Body of pancreas (tissue), 4 donors: ENCODE results near the gene CACNA2D3. TPM values are rescaled to one million over a fixed set of nuclear protein-coding genes. Genes with fewer than 3 reads are reported as not detected.

ENCODE experiments used
- ATAC-seq: fragments of 150-250 bp; one replicate; pipeline ENCODE4 v1.9.1; 2016
- DNase-seq, 4 donors: peaks; one replicate each; pipeline ENCODE4 v3.0.0-alpha.2; 2019
- H3K27ac ChIP-seq, 4 donors: fragments of 200-600 bp; sonication (generic); 1 replicate in 3 of 4; 2 replicates in 1 of 4; pipeline versions ENCODE4 v1.5.1 to v1.6.1; 2016 to 2019; ENCODE audit warnings: mild to moderate bottlenecking in 1 of 4, mixed read lengths in 1 of 4, moderate library complexity in 1 of 4
- H3K27me3 ChIP-seq, 2 donors: fragments of 200-600 bp; sonication (generic); one replicate each; pipeline ENCODE4 v1.6.0; 2016; ENCODE audit warnings: mild to moderate bottlenecking in 1 of 2
- H3K36me3 ChIP-seq, 2 donors: fragments of 200-600 bp; sonication (generic); replicated peaks in 1 of 2; 2 replicates each; pipeline ENCODE4 v1.5.1; 2016; ENCODE audit warnings: low read depth in 2 of 2; ENCODE audit not compliant: insufficient read depth in 1 of 2
- H3K4me1 ChIP-seq: fragments of 200-600 bp; sonication (generic); one replicate; pipeline ENCODE4 v1.6.0; 2016
- H3K4me3 ChIP-seq, 2 donors: fragments of 200-600 bp; sonication (generic); 1 replicate in 1 of 2; 2 replicates in 1 of 2; pipeline ENCODE4 v1.5.1; 2016 to 2019
- H3K9me3 ChIP-seq, 3 donors: fragments of 200-600 bp; sonication (generic); 1 replicate in 2 of 3; 2 replicates in 1 of 3; pipeline ENCODE4 v1.5.1; 2016
- POLR2A ChIP-seq, 3 donors: fragments of 450-650 bp; IDR thresholded peaks; one replicate each; pipeline ENCODE4 v1.6.1; 2016; ENCODE audit warnings: antibody characterized with exemption in 3 of 3, mild to moderate bottlenecking in 2 of 3
- WGBS, 2 donors: methylation state at CpG; one replicate each; pipeline ENCODE4 v1.1.5; 2017; 5-methylcytosine and 5-hydroxymethylcytosine counted together
- intact Hi-C: fragments of 100-400 bp; cut with DNase I; formaldehyde crosslinking; loops from one replicate; pipeline ENCODE4 v1.15.1; 2023
- total RNA-seq, 2 donors: library from RNA; depleted of rRNA; stranded (reverse); fragments of >200 nt; gene quantifications; one replicate each; pipeline ENCODE4 v1.1.0, GENCODE V29; 2016
- TF ChIP-seq, protein P1 (sequence below), 7 experiments: fragments of 450-650 bp in 4 of 7; fragments of 200-600 bp in 3 of 7; sonication (generic) in 3 of 7; IDR thresholded peaks; one replicate each; pipeline ENCODE4 v1.5.1; 2016 to 2019; ENCODE audit warnings: antibody characterized with exemption in 7 of 7

The CACNA2D3 gene
- total RNA-seq, 2 donors from 2014 or later, result not detected

DNA sequence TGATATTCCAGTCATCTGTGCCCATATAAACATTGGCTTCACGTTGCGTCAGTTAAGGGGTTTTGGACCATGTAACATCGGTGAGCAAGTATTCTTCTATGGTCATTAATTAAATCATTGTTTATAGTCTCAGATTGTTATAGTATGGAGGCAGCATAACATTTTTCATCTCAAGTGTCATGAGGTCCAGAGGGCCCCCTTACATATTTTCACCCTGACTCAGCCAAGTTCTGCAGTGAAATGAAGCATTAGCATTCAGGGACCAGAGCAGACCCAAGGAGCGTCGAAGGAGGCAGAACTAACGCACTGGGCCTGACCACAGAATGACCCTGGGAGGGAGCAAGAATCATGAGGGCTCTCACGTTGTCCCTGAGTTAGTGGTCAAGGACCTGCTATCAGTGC is 634.0 kb downstream of the CACNA2D3 start:
- 74 to 81% methylated on average over 7 of the region's 7 CpGs for WGBS, 2 donors
- TF ChIP-seq POLR2A (IDR thresholded peaks at IDR 0.05), result no peak
- TF ChIP-seq, protein P1, sequence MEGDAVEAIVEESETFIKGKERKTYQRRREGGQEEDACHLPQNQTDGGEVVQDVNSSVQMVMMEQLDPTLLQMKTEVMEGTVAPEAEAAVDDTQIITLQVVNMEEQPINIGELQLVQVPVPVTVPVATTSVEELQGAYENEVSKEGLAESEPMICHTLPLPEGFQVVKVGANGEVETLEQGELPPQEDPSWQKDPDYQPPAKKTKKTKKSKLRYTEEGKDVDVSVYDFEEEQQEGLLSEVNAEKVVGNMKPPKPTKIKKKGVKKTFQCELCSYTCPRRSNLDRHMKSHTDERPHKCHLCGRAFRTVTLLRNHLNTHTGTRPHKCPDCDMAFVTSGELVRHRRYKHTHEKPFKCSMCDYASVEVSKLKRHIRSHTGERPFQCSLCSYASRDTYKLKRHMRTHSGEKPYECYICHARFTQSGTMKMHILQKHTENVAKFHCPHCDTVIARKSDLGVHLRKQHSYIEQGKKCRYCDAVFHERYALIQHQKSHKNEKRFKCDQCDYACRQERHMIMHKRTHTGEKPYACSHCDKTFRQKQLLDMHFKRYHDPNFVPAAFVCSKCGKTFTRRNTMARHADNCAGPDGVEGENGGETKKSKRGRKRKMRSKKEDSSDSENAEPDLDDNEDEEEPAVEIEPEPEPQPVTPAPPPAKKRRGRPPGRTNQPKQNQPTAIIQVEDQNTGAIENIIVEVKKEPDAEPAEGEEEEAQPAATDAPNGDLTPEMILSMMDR (IDR thresholded peaks at IDR 0.05), result no peak
- intact Hi-C loops, result no loop called here
- ATAC-seq (no peak), DNase-seq (no peak)
- no peaks in the 10 kb centered on the region for H3K36me3 ChIP-seq
- no peaks in the 10 kb centered on the region for H3K9me3 ChIP-seq
- no peaks in the 10 kb centered on the region for H3K4me1 ChIP-seq
- H3K27ac ChIP-seq, result no peak overlapping the region
- H3K27me3 ChIP-seq, result no peaks in the 10 kb centered on the region
- no peak overlapping the region for H3K4me3 ChIP-seq

DNA sequence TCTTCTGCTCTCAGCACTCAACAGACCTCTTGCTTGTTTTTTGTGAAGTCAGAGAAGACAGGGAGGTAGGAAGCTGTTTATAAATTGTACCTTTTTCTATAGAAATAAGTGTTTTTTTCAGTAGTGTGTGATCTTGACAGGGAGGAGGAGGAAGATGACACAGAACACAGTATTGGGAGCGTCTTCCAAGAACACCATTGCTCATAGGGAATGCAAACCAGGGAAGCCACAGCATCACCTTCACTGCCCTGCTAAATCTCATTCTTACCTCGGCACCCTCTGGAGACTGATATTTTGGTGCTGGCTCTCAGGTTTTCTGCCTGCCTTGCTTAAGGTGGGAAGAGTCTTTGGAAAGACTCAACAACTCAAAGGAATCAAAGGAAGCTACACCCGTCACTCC is 636.1 kb downstream of the CACNA2D3 start:
- no peak for DNase-seq

DNA sequence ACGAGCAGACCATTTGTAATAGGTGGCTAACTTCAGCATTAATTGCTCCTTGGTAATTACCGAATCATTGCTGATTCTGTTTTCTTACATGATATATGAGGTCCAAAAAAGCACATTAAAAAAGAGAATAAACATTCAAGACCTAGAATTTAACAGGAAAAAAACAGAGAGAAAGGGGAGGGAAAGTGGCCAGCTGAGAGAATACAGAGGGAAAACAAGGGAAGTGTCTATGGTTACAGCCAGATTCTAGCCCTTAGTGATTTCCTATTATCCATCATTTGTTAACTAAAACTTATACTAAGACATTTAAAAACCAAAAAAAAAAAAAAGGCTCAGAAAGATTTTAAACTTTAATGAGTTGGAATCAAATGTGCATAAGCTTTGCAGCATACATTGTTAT is 636.8 kb downstream of the CACNA2D3 start:
- Histone ChIP-seq H3K27ac (no peak overlapping the region), H3K4me1 (no peaks in the 10 kb centered on the region), H3K36me3 (no peaks in the 10 kb centered on the region), H3K27me3 (no peaks in the 10 kb centered on the region), H3K4me3 (no peak overlapping the region), H3K9me3 (no peaks in the 10 kb centered on the region)
- intact Hi-C loops, result no loop called here
- TF ChIP-seq POLR2A (IDR thresholded peaks at IDR 0.05), result no peak
- TF ChIP-seq, protein P1 (IDR thresholded peaks at IDR 0.05), result no peak
- 43 to 68% methylated on average over 2 of the region's 2 CpGs for WGBS, 2 donors
- DNase-seq, result no peak
- ATAC-seq, result no peak

More for the DNA sequence above, 636.1 kb downstream of the CACNA2D3 start:
- WGBS, 2 donors, result 87 to 90% methylated on average over 3 of the region's 3 CpGs
- H3K27me3 ChIP-seq, result no peaks in the 10 kb centered on the region
- no peak for TF ChIP-seq POLR2A (IDR thresholded peaks at IDR 0.05)
- TF ChIP-seq, protein P1 (IDR thresholded peaks at IDR 0.05), result no peak
- ATAC-seq, result no peak
- H3K27ac ChIP-seq, result no peak overlapping the region
- H3K4me3 ChIP-seq, result no peak overlapping the region
- no peaks in the 10 kb centered on the region for H3K4me1 ChIP-seq
- H3K36me3 ChIP-seq, result no peaks in the 10 kb centered on the region
- intact Hi-C loops, result no loop called here
- no peaks in the 10 kb centered on the region for H3K9me3 ChIP-seq

DNA sequence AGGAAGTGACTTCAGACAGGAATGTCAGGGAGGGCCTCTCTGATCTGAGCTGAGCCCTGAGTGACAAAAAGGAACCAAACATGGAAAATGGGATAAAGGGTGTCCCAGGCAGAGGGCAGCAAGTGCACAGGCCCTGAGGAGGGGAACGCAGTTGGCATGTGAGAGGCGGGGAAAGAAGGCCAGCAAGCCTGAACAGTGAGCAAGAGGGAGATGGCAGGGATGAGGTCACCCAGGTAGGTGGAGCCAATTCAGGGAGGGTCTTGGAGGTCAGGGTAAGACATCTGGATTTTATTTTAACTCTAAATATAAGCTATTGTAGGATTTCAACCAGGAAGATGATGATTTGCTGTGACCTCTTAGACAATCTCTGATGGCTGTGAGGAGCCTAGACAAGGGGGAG is 637.8 kb downstream of the CACNA2D3 start:
- WGBS, 2 donors, result 87 to 92% methylated on average over 2 of the region's 2 CpGs

DNA sequence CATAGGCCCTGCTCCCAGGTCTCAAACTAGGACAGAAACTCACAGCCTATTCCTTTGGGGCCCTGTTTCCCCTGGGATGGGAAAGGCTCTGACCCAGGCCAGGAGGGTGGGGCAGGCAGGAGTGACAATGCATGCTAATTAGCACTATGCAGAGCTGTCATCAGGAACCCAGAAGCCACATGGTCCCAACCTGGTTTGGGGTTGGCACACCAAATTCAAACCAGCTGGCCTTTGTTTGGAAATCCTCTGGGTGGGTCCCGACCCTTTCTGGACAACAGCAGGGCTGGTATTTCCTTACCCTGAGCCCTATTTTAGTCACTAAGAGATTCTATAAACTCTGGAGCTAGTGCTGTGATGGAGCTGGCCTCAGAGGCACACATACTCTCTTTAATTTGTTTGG is 639.3 kb downstream of the CACNA2D3 start:
- DNase-seq, result no peak
- no peak for TF ChIP-seq POLR2A (IDR thresholded peaks at IDR 0.05)
- TF ChIP-seq, protein P1 (IDR thresholded peaks at IDR 0.05), result no peak
- H3K4me1 ChIP-seq, result no peaks in the 10 kb centered on the region
- WGBS, 2 donors, result 18 to 55% methylated on average over 1 of the region's 1 CpG
- ATAC-seq, result no peak
- H3K4me3 ChIP-seq, result no peak overlapping the region
- H3K27ac ChIP-seq, result no peak overlapping the region
- H3K27me3 ChIP-seq, result no peaks in the 10 kb centered on the region
- intact Hi-C loops, result no loop called here
- H3K9me3 ChIP-seq, result no peaks in the 10 kb centered on the region
- no peaks in the 10 kb centered on the region for H3K36me3 ChIP-seq

More for the DNA sequence above, 637.8 kb downstream of the CACNA2D3 start:
- no peak overlapping the region for H3K27ac ChIP-seq
- no peaks in the 10 kb centered on the region for H3K36me3 ChIP-seq
- TF ChIP-seq, protein P1 (IDR thresholded peaks at IDR 0.05), result no peak
- no peak for DNase-seq
- intact Hi-C loops, result no loop called here
- H3K4me3 ChIP-seq, result no peak overlapping the region
- no peaks in the 10 kb centered on the region for H3K27me3 ChIP-seq
- ATAC-seq, result no peak
- H3K4me1 ChIP-seq, result no peaks in the 10 kb centered on the region
- no peaks in the 10 kb centered on the region for H3K9me3 ChIP-seq
